ENCODE results near the gene SFT2D3. TPM values are rescaled to one million over a fixed set of nuclear protein-coding genes. Genes with fewer than 3 reads are reported as not detected.
A peak's percentile ranks its signal among the peaks of the same experiment; 100 is the strongest.

Gene SFT2D3
- total RNA-seq (1 to 10 TPM; 5.9 to 6.0 TPM), total RNA-seq (16.6 to 28.4 reads per million in 2 donors)

DNA sequence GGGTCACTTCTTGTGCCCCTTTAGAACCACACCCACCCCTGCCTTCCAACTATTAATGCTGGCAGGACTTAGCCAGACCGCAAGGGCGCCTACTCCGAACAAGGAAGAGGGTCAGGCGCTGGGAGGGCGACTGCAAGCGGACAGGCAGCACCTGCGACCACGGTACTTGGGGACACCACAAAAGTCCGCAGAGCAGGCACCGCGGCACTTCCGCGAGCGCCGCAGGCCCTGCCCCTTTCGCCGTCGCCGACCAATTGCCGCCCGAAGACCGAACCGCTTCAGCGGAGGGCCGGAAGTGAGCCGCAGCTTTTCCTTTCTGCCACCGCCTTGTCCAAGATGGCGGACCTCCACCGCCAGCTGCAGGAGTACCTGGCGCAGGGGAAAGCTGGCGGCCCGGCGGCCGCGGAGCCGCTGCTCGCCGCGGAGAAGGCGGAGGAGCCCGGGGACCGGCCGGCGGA is at the start of gene SFT2D3:
Gene SFT2D3, plus strand, starts transcription at position 305 of the 458 bp plus-strand sequence. Its CDS starts 32 bp downstream, at position 337.
- peak within 1 kb of the TSS; percentile 93 for H3K27ac Mint-ChIP-seq
- H3K4me3 Mint-ChIP-seq, result peak within 1 kb of the TSS; percentile 93
- H3K36me3 Mint-ChIP-seq (ENCODE audit: low read depth), result peaks cover 8% of the 10 kb centered on the region
- H3K4me1 Mint-ChIP-seq, result peaks cover 25% of the 10 kb centered on the region
- H3K27me3 Mint-ChIP-seq, result peaks cover 10% of the 10 kb centered on the region
- DNase-seq (peak; percentile 77 to 80 (median 79)), ATAC-seq (peak; percentile 79)
- H3K9me3 ChIP-seq (ENCODE audit: control insufficient read depth, low read length, poor library complexity, severe bottlenecking), result no peaks in the 10 kb centered on the region

DNA sequence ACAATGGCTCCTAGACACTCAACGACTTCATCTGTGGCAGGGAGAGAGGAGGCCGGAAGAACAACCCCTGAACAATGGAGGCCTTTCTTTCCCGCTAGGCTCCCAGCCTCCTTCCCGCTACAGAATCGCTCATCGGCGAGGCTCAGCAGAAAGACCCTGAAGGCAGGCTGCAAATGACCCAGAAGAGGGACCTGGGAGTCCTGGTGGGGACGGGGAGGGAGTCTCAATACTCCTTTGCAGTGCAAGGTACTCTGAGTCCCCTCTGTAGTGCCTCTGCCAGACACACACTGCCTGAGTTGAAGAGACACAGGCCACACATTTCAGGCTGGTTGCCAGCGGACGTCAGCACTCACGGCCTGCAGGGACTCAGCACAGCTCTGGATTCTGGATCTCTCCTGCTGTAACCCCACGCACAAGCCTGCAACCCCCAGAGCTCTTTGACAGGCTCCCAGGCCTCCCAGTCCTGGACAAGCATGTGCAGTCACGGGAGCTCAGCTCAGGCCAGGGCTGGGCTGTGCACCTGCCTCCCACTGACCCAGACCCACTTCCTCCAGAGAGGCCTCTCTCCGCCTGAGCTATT is 49.2 kb upstream of the SFT2D3 start:
- no peak for ATAC-seq
- H3K27me3 Mint-ChIP-seq, result peaks cover 22% of the 10 kb centered on the region

DNA sequence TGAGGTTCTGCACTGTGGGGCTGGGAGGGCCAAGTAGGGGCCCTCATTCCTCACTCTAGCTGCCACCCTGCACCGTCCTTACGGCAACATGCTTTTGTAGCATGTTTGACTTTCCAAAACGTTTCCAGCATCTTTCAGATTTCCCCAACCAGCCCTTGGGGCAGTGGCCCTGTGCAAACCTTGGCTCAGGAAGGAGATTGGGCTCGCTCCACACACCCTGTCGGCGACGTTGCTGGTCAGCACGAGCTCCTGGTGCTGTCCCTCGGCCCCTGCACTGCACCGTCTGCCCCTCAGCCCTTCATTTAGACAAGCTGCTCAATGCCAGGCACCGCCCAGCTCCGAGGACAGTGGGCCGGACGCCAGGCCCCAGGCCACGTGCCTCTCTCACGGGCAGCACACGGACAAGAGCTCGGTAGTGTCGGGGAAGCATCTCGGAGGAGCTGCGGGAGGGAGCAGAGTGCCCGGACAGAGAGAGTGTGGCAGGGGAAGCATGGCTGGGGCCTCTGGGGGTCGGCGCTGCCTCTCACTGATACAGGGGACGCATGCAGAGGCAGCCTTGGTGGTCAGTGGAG is 48.4 kb upstream of the SFT2D3 start:
- DNase-seq (no peak), ATAC-seq (no peak)
- H3K36me3 Mint-ChIP-seq (ENCODE audit: low read depth), result peaks cover 3% of the 10 kb centered on the region

More for the DNA sequence above, 49.2 kb upstream of the SFT2D3 start:
- Mint-ChIP-seq H3K4me3 (no peak overlapping the region), H3K36me3 (ENCODE audit: low read depth) (peaks cover 3% of the 10 kb centered on the region), H3K4me1 (peaks cover 17% of the 10 kb centered on the region), H3K27ac (no peak overlapping the region)
- H3K9me3 ChIP-seq (ENCODE audit: control insufficient read depth, low read length, poor library complexity, severe bottlenecking), result no peaks in the 10 kb centered on the region
- DNase-seq, result no peak

GRCh38 chr2:127653421-127654083 is 47.7 kb upstream of the SFT2D3 start:
- no peak overlapping the region for H3K27ac Mint-ChIP-seq
- peaks cover 9% of the 10 kb centered on the region for H3K4me1 Mint-ChIP-seq
- no peak overlapping the region for H3K4me3 Mint-ChIP-seq
- peaks cover 28% of the 10 kb centered on the region for H3K27me3 Mint-ChIP-seq
- H3K9me3 ChIP-seq (ENCODE audit: control insufficient read depth, low read length, poor library complexity, severe bottlenecking), result no peaks in the 10 kb centered on the region
- H3K36me3 Mint-ChIP-seq (ENCODE audit: low read depth), result peaks cover 3% of the 10 kb centered on the region
- DNase-seq (no peak), ATAC-seq (no peak)

More for the DNA sequence above, 48.4 kb upstream of the SFT2D3 start:
- H3K27ac Mint-ChIP-seq, result no peak overlapping the region
- H3K4me1 Mint-ChIP-seq, result peaks cover 12% of the 10 kb centered on the region
- no peaks in the 10 kb centered on the region for H3K9me3 ChIP-seq (ENCODE audit: control insufficient read depth, low read length, poor library complexity, severe bottlenecking)
- H3K27me3 Mint-ChIP-seq, result peaks cover 26% of the 10 kb centered on the region
- peak overlapping the region; percentile 36 for H3K4me3 Mint-ChIP-seq

DNA sequence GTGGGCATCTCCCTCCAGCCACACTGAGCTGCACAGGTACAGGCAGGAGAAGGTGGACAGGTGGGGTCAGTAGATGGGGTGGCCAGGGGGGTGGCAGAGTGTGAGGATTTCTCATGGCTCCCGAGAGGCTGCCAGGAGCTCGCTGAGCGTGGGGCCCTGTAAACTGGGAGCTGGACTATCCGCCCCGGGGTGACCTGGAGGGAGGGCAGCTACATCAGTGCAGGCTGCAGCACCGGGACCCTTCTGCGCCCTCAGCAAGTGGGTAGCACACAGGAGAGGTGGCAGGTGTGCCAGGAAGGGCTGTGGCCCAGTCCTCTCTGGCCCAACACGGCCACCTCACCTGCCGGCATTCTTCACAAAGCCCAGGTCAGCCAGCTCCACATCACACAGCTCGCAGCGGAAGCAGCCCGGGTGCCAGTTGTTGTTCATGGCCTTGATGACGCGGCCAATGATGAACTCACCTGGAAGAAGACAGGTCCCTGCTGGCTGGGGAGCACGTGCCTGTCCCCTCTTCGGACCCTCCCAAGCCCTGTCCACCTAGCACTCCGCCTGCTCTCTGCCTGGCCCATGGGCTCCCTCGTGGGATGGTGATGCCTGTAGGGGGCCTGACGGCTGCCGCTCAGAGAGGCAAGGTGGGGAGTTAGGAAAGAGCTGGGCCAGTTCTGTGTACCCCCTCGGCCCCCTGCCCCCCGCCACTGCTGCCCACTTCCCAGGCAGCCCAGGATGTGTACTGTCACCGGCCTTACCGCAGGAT is 47.0 kb upstream of the SFT2D3 start:
- no peaks in the 10 kb centered on the region for H3K9me3 ChIP-seq (ENCODE audit: control insufficient read depth, low read length, poor library complexity, severe bottlenecking)
- H3K4me3 Mint-ChIP-seq, result no peak overlapping the region
- peaks cover 34% of the 10 kb centered on the region for H3K27me3 Mint-ChIP-seq
- H3K27ac Mint-ChIP-seq, result no peak overlapping the region
- H3K36me3 Mint-ChIP-seq (ENCODE audit: low read depth), result peaks cover 3% of the 10 kb centered on the region
- no peak for ATAC-seq
- no peak for DNase-seq
- peaks cover 4% of the 10 kb centered on the region for H3K4me1 Mint-ChIP-seq

GRCh38 chr2:127654838-127655175 is 46.5 kb upstream of the SFT2D3 start:
- H3K9me3 ChIP-seq (ENCODE audit: control insufficient read depth, low read length, poor library complexity, severe bottlenecking), result no peaks in the 10 kb centered on the region
- Mint-ChIP-seq H3K27me3 (peaks cover 35% of the 10 kb centered on the region), H3K36me3 (ENCODE audit: low read depth) (peaks cover 3% of the 10 kb centered on the region), H3K27ac (no peak overlapping the region), H3K4me1 (peaks cover under 1% of the 10 kb centered on the region), H3K4me3 (no peak overlapping the region)
- ATAC-seq, result no peak
- no peak for DNase-seq

DNA sequence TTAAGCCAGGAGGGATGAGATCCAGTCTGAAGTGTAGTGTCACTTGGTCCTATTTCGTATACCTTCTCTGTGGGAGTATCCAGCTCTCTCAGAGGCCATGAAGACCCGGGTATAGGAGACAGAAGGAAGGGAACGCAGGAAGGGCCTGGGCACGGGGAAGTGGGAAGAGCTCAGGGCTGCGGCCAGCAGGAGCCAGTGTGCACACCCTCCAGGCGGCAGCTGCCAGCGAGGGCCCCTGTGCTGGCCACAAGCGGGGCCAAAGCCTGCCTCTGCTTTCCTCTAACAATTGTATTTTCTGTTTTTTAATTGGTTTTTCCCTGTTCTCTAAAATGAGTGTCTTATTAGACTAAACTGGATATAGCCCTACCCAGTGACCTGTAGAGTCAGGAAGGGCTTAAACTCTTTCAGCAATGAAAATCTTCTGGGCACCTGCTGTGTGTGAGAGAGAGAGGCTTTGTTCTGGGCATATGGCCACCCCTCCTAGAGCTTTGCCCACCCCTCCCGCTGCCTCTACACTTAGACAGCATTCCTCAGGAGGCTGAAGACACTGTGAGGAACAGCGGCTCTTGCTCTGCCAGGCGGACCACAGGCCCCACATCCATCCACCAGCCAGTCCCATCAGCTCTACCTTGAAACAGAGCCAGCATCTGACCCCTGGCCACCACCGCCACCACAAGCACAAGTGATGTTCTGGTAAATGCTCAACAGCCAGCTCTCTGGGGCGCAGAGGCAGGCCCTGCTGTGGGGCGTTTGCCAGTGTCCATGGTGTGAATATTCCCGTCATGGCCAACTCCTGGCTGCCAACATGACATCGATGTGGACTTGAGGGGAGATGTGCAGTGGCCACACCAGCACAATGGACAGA is 45.9 kb upstream of the SFT2D3 start:
- H3K27me3 Mint-ChIP-seq, result peaks cover 42% of the 10 kb centered on the region
- ATAC-seq, result no peak
- peaks cover 3% of the 10 kb centered on the region for H3K36me3 Mint-ChIP-seq (ENCODE audit: low read depth)
- H3K9me3 ChIP-seq (ENCODE audit: control insufficient read depth, low read length, poor library complexity, severe bottlenecking), result no peaks in the 10 kb centered on the region
- H3K27ac Mint-ChIP-seq, result no peak overlapping the region
- no peak overlapping the region for H3K4me3 Mint-ChIP-seq
- no peak for DNase-seq
- H3K4me1 Mint-ChIP-seq, result no peaks in the 10 kb centered on the region

DNA sequence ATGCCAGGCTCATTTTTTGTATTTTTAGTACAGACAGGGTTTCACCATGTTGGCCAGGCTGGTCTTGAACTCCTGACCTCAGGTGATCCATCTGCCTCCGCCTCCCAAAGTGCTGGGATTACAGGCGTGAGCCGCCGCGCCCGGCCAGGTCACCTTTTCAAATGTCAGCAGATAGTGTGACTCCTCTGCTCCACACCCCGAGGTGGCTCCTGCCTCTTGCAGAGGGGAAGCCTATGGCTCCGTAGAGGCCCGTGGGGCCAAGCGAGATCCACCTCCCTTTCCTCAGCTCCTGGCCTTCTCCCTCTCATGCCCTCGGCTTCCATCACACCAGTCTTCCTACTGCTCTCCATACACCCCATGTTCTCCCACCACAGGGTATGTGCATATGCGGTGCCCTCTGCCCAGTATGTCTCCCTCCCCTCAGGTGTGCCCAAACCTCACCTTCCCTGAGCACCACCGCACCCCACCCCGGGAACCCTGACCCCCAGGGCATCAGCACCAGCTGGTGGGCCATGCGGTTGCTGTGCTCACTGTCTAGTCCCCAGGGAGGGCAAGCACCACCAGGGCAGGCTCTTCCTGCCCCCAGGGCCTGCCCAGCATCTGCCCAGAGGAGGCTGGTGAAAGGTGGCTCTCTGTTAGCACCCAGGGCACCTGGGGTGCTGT is 44.6 kb upstream of the SFT2D3 start:
- Mint-ChIP-seq H3K27ac (no peak overlapping the region), H3K4me3 (no peak overlapping the region), H3K4me1 (no peaks in the 10 kb centered on the region), H3K27me3 (peaks cover 48% of the 10 kb centered on the region), H3K36me3 (ENCODE audit: low read depth) (peaks cover 3% of the 10 kb centered on the region)
- no peaks in the 10 kb centered on the region for H3K9me3 ChIP-seq (ENCODE audit: control insufficient read depth, low read length, poor library complexity, severe bottlenecking)
- no peak for DNase-seq
- no peak for ATAC-seq

DNA sequence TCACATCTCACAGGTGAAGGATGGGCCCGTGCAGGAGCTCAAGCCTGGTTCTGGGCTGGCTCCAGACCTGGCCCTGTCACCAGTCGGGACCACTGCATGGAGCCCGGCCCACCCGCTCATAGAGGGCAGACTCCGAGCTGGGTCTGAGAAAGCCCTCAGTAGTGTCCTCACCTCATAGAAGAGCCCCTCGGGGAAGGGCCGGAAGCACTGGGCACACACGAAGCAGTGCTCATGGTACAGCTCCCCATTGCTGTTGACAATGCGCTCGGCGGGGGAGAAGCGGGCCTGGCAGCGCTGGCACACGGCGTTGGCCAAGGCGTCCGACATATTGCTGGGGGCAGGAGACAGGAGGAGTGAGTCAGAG is 44.1 kb upstream of the SFT2D3 start:
- no peaks in the 10 kb centered on the region for H3K9me3 ChIP-seq (ENCODE audit: control insufficient read depth, low read length, poor library complexity, severe bottlenecking)
- no peak overlapping the region for H3K27ac Mint-ChIP-seq
- peaks cover 53% of the 10 kb centered on the region for H3K27me3 Mint-ChIP-seq
- H3K36me3 Mint-ChIP-seq (ENCODE audit: low read depth), result peaks cover 3% of the 10 kb centered on the region
- no peaks in the 10 kb centered on the region for H3K4me1 Mint-ChIP-seq
- ATAC-seq, result no peak
- H3K4me3 Mint-ChIP-seq, result no peak overlapping the region
- no peak for DNase-seq

DNA sequence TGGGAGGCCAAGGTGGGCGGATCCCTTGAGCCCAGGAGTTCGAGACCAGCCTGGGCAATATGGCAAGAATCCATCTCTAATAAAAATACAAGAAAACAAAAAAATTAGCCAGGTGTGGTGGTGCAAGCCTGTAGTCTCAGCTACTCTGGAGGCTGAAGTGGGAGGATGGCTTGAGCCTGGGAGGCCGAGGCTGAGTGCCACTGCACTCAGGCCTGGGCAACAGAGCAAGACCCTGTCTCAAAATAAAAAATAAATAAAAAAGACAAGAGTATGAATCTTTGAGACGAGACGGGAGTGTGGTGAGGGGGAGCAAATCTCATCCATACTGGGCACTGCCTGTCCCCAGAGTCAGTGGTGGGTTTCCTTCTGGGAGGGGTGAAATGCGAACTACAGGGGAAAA is 43.2 kb upstream of the SFT2D3 start:
- DNase-seq, result no peak
- no peak for ATAC-seq
- H3K9me3 ChIP-seq (ENCODE audit: control insufficient read depth, low read length, poor library complexity, severe bottlenecking), result no peaks in the 10 kb centered on the region
- Mint-ChIP-seq H3K4me3 (no peak overlapping the region), H3K27ac (no peak overlapping the region), H3K4me1 (no peaks in the 10 kb centered on the region), H3K27me3 (peaks cover 55% of the 10 kb centered on the region), H3K36me3 (ENCODE audit: low read depth) (peaks cover 3% of the 10 kb centered on the region)

- Mint-ChIP-seq H3K27me3 (peaks cover 57% of the 10 kb centered on the region), H3K27ac (no peak overlapping the region), H3K36me3 (ENCODE audit: low read depth) (peaks cover 1% of the 10 kb centered on the region), H3K4me1 (no peaks in the 10 kb centered on the region), H3K4me3 (no peak overlapping the region)
- H3K9me3 ChIP-seq (ENCODE audit: control insufficient read depth, low read length, poor library complexity, severe bottlenecking), result no peaks in the 10 kb centered on the region
- ATAC-seq (no peak), DNase-seq (no peak)
These were observed 42.5 kb upstream of the SFT2D3 start for GRCh38 chr2:127658641-127659407.
